SH-SY5Y (cell line): ENCODE measurements around the gene HSBP1.

Experiments used
- GATA2 ChIP-seq: IDR thresholded peaks from 2 replicates; pipeline ENCODE4 v1.6.1; 2011; ENCODE audit warnings: mild to moderate bottlenecking, low read depth, low read length
- GATA3 ChIP-seq: IDR thresholded peaks from 2 replicates; pipeline ENCODE4 v1.6.1; 2011; ENCODE audit warnings: low read depth, mild to moderate bottlenecking, low read length, moderate library complexity

- TF ChIP-seq GATA2 (no peak), GATA3 (no peak)
Measured at GRCh38 chr16:83850947-83851346, 43.2 kb downstream of the HSBP1 start.
